Activated naive CD8-positive, alpha-beta T cell treated with anti-CD3 and anti-CD28 coated beads, Interleukin-2, amount 50 U/mL, for 16 hours (primary cell): Measurements from ENCODE around the gene TAF11.
"Not testable (repeated sequence)": the region's sequence is repeated elsewhere in the genome, so short reads cannot be mapped to it uniquely, and the experiment has no call there.

ENCODE experiments used
- DNase-seq: peaks from one replicate; pipeline ENCODE4 v3.0.0-alpha.2; 2020; ENCODE audit warnings: low read depth, low spot score

TAF11 gene

GRCh38 chr6:34904990-34905613 is 17.3 kb upstream of the TAF11 start:
- no peak for DNase-seq

DNA sequence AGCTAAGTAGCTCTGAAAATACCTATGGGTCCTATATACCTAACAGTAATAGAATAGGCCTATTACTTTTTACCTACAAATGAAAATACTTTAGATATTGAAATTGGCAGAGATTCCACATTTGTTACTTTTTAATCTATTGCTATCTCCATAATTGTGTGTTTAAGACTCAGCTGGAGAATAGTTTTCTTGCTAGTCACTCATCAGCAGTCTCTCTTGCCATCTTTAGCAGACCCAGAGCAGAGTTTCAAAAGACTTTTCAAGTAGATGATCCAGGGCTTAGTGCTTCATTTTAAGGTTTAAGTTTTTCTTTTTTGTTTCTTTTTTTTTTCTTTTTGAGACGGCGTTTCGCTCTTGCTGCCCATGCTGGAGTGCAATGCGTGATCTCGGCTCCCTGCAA is 14.1 kb upstream of the TAF11 start:
- DNase-seq = no peak

- no peak for DNase-seq
Measured at GRCh38 chr6:34900321-34901031, 12.6 kb upstream of the TAF11 start.

DNA sequence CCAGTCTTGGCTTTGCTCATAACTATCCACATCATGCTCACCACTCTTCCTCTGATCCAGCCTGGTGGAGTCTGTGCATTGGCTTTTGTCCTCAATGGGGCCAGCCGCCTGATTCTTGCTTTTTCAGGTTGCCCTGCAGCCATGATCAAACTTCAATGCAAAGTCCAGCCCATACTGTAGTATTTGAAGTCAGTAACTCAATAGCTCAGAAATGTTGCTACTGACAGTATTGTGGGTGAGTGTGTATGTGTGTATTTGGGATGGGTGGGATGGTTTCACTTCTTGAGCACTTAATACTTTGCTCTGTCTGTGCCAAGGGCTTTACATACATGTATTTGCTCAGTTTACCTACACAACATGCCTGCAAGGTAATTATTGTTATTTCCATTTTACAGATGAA is 11.9 kb upstream of the TAF11 start:
- not testable (repeated sequence) for DNase-seq

GRCh38 chr6:34897716-34898115 is 9.9 kb upstream of the TAF11 start:
- DNase-seq = no peak

GRCh38 chr6:34897130-34897529 is 9.3 kb upstream of the TAF11 start:
- DNase-seq = no peak

DNA sequence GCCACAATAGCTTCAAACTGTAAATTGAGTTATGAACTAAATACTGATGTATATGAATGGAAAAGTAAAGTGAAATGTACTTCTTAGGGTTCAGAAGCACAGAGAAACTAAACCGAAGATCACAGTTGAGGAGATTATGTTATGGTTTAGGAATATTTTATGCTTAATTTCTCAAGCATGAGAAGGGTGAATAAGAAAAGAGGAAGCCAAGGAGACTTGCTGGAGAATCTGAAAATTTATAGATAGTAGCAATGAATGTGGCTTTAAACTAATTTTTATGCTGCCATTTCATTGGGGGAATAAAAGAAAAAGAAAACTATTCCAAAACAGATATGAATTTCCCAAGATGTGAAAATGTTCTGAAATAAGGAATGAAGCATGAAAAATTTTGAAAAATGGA is 6.9 kb upstream of the TAF11 start:
- no peak for DNase-seq

DNA sequence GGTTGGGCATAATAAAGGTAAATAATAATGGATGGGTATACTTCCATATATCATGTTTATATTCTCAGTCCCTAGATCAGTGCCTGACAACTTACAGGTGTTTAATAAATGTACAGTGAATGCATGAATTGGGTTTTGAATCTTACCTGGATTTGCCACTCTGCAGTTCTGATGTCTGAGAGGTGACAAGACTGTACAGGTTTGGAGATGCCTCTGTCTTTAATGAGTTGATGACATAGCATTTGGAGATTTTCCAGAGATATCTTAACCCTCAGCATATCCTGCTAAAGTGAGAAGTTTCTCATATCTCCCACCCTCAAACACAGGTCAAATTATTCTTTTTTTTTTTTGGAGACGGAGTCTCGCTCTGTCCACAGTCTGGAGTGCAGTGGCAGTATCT is 3.5 kb upstream of the TAF11 start:
- DNase-seq = no peak

GRCh38 chr6:34890533-34890925 is 2.7 kb upstream of the TAF11 start:
- DNase-seq = no peak

GRCh38 chr6:34888874-34889555 is 1.2 kb upstream of the TAF11 start, which contains the start of gene ANKS1A:
Gene ANKS1A (plus strand): TSS chr6:34889255. CDS start chr6:34889403, 148 bp downstream.
- DNase-seq = peak; percentile 77

DNA sequence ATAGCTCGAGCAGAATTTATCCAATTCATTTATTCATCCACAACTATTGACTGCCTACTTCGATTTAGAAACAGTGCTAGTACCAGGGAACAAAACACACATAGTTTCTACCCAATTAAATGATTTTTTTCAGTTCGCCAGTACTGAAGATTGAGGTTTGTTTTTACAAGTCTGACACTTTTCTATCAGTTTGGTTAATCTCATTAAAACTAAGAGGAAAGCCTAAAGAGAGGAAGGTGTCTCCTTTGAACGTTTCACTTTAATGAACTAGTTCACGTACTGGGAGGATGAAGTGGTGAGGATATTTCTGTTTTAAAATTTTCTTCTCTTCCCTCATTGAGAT is 643 bp upstream of the TAF11 start:
- DNase-seq = no peak

DNA sequence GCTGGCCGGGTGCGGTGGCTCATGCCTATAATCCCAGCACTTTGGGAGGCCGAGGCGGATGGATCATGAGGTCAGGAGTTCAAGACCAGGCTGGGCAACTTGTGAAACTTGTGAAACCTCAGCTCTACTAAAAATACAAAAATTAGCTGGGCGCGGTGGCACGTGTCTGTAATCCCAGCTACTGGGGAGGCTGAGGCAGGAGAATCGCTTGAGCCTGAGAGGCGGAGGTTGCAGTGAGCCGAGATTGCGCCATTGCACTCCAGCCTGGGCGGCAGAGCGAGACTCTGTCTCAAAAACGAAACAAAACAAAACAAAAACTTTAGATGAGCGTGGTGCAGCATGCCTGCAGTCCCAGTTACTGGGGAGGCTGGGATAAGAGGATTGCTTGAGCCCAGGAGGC is 2.0 kb downstream of the TAF11 start:
- not testable (repeated sequence) for DNase-seq

GRCh38 chr6:34884996-34885395 is 2.8 kb downstream of the TAF11 start:
- no peak for DNase-seq

GRCh38 chr6:34884073-34884472 is 3.8 kb downstream of the TAF11 start:
- not testable (repeated sequence) for DNase-seq

GRCh38 chr6:34877869-34878485 is 9.9 kb downstream of the TAF11 start:
- DNase-seq = no peak

DNA sequence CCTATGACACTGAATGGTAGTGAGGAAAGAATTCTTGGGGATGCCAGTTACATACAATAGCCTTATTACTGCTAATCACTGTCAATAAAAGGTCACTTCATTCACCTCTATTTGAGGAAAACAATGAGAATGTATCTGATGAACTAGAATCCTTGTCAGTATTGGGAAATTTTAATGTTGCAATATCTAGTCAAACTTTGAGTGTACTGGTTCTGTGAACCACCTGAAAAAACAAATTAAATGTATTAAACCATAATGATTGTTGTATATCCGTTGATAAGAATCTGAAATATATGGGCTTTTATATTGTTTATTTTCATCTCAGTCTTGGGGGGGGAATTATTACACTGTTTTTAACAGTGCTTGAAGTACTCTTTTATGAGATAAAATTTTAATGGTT is 10.6 kb downstream of the TAF11 start:
- no peak for DNase-seq

GRCh38 chr6:34876472-34876871 is 11.4 kb downstream of the TAF11 start:
- no peak for DNase-seq

GRCh38 chr6:34875292-34876213 is 12.3 kb downstream of the TAF11 start:
- DNase-seq = no peak

DNA sequence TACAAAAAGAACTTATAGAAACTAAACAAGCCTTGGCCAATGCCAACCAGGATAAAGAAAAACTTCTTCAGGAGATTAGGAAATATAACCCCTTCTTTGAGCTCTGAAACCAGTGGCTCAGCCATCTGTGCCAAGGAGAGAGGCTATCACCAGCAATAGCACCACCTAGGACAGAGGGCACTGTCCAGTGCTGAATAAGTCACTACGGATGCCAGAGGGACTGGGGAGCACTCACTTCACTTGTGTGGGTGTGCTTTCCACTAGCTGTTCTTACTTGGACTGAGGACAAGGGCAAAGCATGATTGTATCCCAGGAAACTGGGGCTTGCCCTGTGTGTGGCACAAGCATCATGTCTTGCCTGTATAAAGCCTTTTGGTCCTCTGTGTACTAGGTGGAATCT is 15.5 kb downstream of the TAF11 start:
- no peak for DNase-seq

DNA sequence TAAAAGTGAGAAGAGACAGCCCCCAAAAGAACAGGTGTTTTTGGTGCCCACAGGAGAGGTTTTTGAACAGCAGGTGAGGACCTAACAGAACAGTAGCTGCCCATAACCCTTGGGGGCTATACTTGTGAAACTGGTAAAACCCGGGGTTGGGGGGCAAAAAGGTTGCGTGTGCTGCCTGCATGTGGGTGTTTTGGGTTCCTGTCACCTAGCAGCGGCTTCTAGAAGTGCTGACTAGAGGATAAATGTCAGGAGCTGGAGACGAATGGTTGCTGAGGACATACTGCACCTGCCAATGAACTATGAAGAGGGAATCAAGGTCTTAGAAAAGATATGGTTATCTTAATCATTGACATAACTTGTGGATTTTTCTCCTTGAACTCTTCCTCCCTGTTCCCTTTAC is 16.0 kb downstream of the TAF11 start:
- DNase-seq = no peak

DNA sequence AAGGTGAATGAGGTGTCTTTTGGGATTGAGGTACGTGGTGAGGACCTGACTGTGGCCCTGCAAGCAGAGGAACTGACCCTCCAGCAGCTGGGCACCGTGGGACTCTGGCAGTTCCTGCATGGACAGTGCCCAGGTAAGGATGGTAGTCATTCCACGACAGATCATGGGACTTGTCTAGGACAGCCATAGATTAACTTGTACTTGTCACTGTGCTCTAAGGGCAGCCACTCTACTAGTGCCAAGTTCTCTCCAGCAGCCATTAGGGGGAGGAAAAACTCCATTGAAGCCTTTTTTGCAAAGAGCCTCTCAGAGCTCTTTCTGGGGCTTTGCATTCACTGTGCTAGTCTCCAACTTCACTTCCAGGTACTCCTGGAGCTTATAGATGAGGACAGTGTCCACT is 20.4 kb downstream of the TAF11 start:
- DNase-seq = no peak

- no peak for DNase-seq
Measured at GRCh38 chr6:34866509-34866908, 21.3 kb downstream of the TAF11 start.
